Amniotic stem cell (primary cell): Measurements from ENCODE around the gene SYTL2.

Experiments used
- DNase-seq: peaks from one replicate; lab custom pipeline; 2025; lab: John Stamatoyannopoulos, UW

The SYTL2 gene

DNA sequence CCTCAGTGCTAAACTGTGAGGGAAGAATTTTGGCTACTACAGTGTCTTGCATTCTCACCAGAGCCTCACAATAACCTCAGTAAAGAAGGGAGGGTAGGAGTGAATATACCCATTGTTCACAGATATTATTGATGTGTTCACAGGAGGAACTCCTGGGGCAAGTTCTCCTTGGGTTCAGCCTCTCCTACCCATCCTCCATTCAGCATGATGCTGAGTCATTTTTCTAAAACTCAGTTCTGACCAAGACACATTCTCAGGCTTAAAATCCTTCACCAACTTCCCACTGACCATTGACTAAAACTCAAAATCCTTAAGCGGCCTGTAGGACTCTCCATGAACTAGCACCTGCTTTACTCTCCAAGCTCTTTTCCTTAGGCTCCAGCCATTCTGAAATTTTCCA is 48.7 kb downstream of the SYTL2 start:
- DNase-seq = no peak

- no peak for DNase-seq
These were observed 51.0 kb downstream of the SYTL2 start for GRCh38 chr11:85759915-85760314.

- no peak for DNase-seq
These were observed 52.4 kb downstream of the SYTL2 start for GRCh38 chr11:85758480-85759039.

DNA sequence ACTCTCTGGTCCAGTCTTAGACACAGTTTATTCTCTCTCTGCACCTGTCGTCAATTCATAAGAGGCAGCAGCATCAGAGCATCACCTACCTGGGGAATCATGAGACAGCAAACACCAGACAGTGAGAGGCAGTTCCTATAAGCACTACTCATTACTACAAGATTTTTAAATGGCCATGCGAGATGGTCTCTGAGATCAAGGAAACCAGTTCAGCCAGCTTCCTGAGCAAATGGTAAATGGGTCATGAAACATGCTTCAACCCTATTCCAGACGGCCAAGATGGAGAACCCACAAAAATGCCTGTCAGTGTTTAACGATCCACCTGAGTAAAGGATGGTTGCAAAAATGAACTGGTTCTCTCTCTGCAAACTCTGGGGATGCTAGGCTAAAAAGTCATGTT is 52.9 kb downstream of the SYTL2 start:
- no peak for DNase-seq

- DNase-seq = no peak
These were observed 54.3 kb downstream of the SYTL2 start for GRCh38 chr11:85756401-85757200.

- DNase-seq = no peak
These were observed 55.2 kb downstream of the SYTL2 start for GRCh38 chr11:85755701-85756100.

DNA sequence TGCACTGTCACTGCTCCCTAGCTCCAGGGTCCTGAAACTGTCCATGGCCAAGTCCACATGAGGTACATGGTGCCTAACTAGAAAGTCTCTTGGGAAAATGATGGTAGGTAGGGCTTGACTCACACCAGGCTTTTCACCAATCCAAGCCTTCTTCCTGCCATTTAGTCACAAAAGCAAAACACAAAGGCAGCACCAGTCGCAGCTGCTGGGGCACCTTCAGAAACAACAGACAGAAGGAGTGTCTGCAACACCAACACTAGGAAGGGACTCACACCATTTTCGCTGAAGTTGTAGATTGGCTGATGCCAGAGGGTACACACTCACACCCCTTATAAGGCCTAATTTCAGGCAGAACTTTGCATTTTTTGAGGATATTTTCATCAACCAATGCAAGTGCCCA is 55.7 kb downstream of the SYTL2 start:
- no peak for DNase-seq

DNA sequence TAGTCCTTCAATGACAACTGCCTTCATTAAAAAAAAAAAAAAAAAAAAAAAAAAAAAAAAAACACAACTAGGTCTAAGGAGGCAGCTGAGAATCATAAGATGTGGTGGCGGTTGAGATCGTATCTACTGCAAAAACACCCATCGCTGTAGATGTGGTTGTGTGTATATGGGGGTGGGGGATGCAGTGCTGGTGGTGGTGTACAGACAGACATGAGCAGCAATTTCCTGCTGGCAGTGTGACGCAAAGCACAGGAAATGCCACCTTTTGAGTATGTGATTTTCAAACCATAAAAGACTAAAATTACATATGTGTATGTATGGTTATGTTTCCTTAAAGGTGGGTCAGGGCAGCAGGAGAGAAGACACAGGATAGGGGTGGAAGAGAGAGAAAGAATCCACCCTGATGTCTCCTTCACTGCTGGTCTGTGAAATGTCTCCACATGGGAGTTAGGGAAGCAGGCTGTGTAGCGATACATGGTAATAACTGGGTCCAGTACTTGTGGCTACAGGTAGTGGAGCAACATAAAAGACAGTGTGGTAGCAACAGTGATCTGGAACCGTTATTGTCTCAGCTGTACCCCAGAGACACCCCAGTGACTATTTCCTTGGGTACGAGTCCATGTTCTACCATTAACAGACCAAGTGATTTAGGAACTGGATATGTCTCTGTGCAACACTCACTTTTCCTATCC is 57.9 kb downstream of the SYTL2 start:
- DNase-seq = no peak

DNA sequence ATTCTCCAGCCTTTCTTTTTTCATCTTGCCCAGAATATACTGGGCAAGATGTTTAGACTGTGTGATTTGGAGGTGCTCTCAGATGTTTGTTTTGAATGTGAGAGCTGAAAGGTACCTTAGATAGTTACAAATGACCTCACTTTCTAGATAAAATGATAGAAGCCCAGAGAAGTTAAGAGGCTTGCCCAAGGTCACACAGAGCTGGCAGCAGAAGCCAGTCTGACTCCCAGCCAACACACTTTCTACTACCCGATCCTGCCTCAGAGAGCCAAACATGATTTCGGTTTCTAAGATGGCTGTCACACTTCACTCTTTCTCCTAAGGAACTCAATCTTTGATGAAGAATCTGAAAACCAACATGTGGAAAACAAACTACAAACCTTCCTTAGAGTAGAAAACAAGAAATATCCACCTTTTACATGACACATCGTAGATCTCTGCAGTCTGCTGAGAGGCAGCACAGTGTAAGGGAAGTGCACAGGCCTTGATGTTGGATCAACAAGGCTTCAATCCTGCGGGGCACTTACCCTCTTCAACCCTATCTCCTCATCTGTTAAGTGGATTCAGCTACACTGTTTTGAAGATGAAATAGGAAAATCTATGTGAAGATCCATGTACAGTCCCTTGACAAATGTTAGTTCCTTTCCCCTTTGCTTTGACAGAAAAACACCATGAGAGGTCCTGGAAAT is 58.6 kb downstream of the SYTL2 start:
- no peak for DNase-seq

DNA sequence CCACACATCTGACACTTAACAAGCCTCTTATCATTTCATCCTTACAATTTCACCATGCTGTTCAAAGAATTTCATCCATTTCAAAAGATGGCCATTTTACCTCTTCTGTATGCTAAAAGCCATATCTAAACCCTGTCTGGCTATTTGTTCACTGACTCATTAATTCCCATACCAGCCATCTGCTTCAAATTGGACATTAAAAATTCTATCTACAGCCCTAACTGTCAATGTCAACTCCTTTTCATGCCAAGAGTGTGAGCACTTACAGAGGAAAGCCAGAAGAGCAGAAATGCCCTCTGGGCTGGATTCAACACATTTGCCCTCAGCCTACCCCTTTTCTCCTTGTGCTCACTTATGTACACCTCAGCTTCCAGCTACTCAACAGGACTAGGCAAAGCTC is 59.2 kb downstream of the SYTL2 start:
- DNase-seq = no peak

DNA sequence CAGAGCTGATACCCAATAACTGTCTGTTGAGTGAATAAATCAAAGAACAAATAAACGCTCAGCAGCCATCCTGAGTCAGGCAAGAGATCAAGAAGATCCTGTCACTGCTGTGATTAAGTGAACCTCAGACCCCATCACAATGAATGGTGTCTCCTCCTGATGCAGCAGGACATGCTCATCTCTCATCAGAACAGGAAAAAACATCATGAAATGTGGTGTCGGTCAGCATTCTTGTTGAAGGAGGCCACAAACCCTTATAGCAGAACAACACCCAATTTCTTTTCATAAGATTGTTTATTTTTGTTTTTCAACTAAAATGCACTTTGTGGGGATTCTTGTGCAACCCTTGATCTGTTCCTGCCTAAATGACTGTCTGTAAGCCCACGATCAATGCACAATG is 60.3 kb downstream of the SYTL2 start:
- no peak for DNase-seq

GRCh38 chr11:85749884-85750283 is 61.1 kb downstream of the SYTL2 start:
- no peak for DNase-seq

DNA sequence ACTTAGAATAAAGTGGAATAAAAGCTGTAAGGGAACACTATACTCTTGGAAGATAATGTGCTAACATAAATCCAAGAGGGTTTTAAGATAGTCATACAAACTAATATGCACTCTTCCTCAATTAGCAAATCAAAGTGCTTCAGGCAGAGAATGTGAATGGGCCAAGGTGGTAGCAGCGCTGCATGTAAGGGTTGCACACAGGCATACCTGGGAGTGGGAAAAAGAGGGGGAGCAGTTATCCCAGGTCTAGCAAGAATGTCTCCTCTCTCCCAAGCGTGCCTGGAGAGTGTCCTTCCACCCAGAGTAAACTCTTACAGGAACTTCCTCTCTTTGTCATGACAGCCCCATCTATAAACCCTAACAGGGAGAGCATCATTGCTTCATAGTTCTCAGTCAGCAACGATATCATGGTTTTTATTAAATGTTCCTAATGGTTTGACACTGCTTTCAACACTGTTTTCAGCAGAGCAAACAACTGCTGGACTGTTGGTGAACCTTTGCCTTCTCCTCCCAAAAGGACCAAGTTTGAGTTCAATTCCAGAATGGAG is 61.6 kb downstream of the SYTL2 start:
- DNase-seq = no peak

- no peak for DNase-seq
These were observed 62.5 kb downstream of the SYTL2 start for GRCh38 chr11:85748455-85748891.

DNA sequence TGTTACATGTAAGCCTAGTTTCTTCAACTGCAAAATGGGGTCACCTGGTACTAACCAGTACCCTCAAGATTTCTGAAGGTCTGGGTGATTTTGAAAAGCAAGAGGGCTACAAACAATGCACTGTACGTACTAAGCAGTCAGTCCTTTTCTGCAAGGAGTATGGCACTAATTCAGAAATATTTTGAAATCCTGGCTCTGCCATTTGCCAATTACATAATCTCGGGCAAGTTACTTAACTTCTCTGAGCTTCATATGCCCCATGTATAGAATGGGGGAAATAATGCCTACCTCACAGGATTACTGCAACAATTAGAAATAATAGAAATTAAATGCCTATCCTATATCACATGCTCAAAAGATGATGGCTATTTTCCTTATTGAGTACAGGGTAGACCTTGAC is 64.3 kb downstream of the SYTL2 start:
- no peak for DNase-seq

GRCh38 chr11:85745626-85746025 is 65.3 kb downstream of the SYTL2 start:
- no peak for DNase-seq

GRCh38 chr11:85742873-85743275 is 68.1 kb downstream of the SYTL2 start:
- DNase-seq = no peak

DNA sequence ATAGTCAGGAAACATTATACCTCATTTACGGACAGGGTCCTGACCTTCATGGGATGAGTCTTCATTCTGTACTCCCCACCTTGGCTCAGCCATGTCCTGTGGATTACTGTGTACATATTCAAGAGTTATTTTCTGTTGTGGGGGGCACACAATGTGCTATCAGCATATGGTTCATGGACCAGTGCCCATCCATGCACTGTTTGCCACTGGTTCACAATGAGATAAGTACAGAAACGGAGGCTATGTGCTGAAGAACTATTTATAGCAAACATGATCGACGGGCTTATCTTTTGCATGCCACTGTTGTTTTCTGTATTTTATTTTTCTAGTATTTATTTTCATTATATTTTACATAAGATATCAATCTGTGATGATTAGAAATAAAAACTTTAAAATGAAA is 68.6 kb downstream of the SYTL2 start:
- DNase-seq = no peak

DNA sequence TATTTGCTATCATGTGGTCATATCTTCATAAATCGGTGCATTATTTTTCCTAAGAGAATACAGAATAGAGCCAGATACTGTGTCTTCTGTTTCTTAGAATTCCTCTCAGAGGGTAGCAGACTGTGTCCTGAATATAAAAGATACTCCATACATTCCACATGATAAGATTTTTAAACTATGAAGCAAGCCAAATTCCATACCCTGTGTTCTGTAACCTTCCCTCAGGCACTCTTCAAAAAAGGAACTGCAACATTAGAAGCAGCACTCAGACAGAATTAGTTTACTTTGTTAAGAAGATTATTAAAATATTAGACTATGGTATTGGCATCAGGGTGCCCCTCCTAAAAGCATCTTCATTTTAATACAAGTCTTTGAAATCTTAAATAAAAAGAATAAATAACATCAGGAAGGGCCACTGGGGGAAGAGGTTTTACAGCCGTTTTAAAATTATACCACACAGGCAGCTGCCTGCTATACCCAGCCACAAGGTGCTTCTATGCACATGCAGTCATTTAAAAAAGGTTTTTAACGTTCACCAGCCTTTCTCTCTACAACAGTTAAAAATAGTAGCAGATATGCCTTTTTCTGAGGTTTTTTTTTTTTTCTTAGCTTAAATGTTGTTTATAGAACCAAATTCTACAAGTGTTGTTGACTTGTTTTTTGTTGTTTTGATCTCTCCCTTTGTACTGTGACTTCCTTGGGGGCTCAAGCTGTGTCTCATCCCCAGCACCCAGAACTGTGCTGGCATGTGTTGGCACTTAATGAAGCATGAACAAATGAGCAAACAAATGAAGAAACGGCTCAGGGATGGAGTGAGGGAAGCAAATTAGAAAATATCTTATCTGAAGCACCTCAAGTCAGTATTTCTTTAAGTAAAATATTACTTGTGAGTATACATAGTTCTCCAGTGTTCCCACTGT is 70.2 kb downstream of the SYTL2 start:
- peak; percentile 14 for DNase-seq

GRCh38 chr11:85737738-85738137 is 73.2 kb downstream of the SYTL2 start:
- DNase-seq = no peak

DNA sequence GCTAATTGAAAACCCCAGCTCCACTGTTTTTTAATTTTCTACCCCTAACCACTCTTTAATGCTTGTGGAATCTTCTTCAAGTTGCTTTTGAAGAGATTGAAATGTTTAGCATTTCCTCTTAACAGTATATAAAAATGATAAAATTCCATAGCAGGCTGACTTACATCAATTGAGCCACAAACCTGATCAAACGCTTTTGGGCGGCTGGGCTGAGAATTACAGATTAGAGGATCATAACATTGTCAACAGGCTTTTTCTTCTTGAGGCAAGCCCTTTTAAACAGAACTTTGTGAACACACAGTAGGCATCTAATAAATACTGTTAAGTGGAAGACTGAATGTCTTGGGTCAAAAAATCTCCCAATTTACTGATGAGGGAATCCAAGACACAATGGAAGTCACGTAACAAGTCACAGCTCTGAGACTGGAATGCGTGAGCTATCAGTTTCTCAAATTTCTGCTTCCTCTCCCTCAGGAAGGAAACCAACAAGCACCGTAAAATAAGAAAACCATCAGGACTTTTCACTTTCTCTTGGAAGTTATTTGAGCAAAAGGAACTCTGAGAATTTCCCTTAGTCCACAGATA is 75.0 kb downstream of the SYTL2 start:
- DNase-seq = no peak
